ENCODE data around the gene EIF2D.

GRCh38 chr1:206635080-206635977 lies 23.1 kb upstream of the EIF2D start, which contains the start of gene DYRK3:
- TF ChIP-seq NFYB (CRISPR knock-in tag; IDR thresholded peaks at IDR 0.05): 0 out of 2 replicates have a peak, but pooled peaks have one; percentile 16
- no peak for TF ChIP-seq ZNF121 (CRISPR knock-in tag; IDR thresholded peaks at IDR 0.05)
- TF ChIP-seq HNRNPK (IDR thresholded peaks at IDR 0.05; ENCODE audit: low read depth, low read length, poor library complexity, severe bottlenecking): peak; percentile 38
- peak; percentile 90 for TF ChIP-seq ZNF274 (CRISPR knock-in tag; IDR thresholded peaks at IDR 0.05)
- TF ChIP-seq CTCF (CRISPR knock-in tag; IDR thresholded peaks at IDR 0.05): peak; percentile 25; the same call in 1 of the 2 replicates
- TF ChIP-seq MAX (IDR thresholded peaks at IDR 0.05): peak; percentile 95
- peak; percentile 51; the same call in 1 of the 2 replicates for TF ChIP-seq ZNF629 (CRISPR knock-in tag; conservative IDR thresholded peaks at IDR 0.05)
- TF ChIP-seq FOXO4 (CRISPR knock-in tag; conservative IDR thresholded peaks at IDR 0.05): no peak
